GM19043 (cell line): ENCODE results near the gene RNF141.

Experiments used
- ATAC-seq: cut with Tn5 transposase; IDR thresholded peaks from one replicate; pipeline ENCODE4 v1.9.1; 2021; ENCODE audit warnings: low read depth; ENCODE audit not compliant: unreplicated experiment

RNF141 gene

GRCh38 chr11:10484461-10485180 is 56.4 kb downstream of the RNF141 start:
- ATAC-seq = no peak

DNA sequence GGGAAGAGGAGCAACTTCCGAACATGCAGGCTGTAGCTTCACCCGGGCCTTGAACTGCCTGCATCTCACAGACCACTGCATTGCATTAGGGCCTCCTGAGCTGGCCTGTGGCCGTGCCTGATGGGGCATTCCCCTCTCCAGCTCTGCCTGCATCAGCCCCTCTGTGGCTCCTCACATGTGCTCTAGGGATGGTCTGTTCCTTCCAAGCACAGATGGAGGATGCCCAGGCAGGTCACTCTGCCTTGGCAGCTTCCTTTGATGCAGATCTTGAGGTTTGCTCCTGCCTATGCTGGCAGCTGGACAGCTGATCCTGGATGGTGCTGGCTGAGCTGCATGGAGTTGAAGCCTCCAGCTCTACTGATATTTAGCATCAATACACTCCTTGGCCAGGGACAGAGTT is 57.4 kb downstream of the RNF141 start:
- no peak for ATAC-seq

GRCh38 chr11:10483174-10483573 is 57.8 kb downstream of the RNF141 start:
- ATAC-seq = no peak

GRCh38 chr11:10481560-10482349 is 59.2 kb downstream of the RNF141 start:
- ATAC-seq = no peak

DNA sequence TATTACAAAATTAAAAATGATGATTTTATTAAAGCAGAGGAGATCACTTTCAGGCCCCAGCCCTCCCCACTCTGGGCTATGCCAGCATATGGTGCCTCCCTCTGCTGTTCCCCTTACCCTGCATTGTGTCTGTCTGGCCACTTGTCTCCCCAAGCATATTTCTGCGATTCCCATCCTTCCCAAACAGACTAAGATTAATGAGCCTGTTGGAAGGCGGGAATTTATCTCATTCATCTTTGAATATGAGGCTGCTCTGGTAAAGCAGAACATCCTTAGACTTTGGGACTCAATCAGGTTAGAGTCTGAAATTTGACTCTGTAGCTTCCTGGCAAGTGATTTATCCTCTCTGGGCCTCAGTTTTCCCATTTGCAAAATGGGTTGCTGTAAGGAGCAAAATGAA is 60.2 kb downstream of the RNF141 start:
- ATAC-seq = no peak

DNA sequence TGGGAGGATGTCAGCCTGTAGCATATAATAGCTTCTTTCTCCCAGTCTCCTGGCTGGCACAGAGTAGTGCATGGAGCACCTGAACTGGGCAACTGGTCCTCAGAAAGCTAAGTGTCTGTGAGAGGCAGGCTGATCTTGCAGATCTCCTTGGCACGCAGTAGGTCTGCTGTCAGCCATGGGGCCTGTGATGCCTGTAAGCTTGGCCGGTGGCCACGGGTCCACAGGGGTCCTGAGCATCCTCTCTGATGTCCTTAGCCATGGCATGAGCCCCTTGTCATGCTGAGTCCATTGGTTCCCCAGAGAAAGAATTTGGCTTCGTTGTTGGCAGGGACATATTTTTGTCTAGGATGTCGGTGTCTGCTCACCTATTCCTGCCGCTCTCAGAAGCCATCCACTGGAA is 61.0 kb downstream of the RNF141 start:
- no peak for ATAC-seq

DNA sequence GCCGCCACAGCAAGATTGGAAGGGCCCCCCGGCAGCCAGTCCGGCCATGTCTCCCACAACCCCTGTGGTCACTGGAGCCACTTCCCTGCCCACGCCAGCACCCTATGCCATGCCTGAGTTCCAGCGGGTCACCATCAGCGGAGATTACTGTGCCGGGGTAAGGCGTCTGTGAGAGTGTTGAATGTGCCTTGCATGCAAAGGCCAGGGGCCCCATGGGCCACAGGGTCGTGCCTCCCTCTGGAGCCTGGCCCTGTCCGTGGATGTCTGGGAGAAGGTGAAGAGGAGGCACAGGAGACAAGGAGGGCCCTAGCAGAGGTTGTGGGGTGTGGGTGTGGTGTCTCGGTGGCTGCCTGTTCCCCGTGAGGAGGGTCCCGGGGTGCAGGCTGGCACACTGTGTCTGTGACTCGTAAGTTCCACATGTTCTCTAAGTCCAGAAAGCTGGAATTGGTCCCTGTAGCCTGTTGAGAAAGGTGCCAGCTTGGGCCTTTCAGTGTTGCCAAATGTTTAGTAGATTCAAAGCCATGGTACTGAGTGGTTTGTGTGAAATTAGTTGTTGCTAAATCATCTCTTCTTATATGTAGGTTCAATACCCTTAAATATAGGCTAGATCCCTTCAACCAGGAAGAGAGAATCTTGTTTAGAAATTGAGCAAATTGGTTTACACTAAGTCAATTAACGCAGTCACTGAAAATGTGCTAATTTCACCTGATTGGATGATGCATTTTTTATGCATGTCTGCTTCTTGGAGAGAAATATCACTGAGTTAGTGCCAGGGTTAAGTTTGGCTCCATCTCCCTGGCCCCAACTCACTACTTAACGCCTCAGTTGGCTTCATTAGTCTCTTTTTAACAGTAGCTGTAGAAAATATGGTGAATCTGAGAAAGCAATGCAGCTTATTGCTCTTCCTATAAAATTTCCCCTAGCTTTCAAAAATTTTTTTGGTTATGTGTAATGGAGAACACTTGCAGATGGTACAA is 62.1 kb downstream of the RNF141 start:
- ATAC-seq = no peak

DNA sequence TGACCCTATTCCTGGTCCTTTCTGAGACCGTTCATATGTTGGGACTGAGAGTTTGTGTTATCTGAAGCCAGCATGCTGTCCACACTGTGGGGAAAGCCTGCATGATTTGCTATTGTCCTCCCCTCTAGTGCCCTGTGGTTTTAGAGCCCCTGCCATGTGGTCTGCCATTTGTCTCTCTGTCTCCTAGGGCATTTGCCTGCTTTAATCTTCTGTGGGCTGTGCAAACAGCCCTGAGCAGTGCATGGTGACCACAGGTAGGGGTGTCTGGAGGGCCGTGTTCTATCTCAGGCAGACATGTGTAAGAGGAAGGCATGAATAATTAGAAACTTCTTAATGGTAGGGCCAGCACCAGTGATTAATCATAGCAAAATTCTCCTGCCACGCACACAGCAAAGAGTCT is 62.9 kb downstream of the RNF141 start:
- ATAC-seq = no peak

DNA sequence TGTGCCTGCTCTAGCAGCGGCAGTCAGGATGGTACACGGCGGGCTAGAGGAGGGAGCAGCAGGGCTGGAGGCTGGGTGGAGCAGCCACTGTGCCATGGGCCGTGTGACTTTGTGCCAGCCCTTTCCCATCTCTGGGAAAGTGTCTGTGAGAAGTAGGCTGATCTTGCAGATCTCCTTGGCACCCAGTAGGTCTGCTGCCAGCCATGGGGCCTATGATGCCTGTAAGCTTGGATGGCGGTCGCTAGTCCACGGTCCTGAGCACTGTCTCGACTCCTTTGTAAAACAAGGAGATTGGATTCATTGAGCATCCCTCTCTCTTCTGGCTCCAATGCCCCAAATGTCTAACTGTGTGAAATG is 63.3 kb downstream of the RNF141 start:
- no peak for ATAC-seq

DNA sequence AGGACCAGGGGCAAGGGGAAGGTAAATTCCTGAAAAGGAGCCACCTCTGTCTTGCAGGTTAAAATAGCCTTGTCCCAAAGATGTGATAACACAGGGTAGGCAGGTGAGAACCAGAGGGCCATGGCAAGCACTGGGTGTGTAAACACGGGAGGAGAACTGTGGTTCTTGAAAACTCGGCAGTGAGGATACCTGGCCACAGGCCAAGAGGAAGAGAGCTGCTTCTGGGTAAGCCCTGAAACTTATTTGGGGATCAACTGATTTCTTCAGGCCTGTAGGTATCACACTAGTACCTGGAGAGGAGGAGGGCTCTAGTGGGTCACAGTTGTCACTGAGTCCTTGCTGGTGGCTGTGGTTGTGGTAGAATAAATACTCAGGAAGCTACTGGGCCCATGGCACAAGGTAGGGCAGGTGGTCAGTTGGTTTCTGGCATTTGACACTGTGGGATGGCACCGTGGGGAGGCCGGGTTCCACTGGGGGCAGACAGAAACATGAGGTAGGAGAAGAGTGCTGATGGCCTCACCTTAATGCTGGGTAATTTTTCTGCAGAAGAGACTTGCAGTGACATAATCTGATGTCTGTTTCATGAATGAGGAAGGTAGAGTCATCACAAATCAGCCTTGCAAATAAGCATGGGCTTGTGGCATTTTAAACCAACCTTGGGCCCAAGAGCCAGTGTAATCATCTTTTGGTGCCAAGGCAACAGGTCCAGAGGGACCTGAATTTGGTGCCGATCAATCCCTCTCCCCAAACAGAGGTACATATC is 63.9 kb downstream of the RNF141 start:
- no peak for ATAC-seq

DNA sequence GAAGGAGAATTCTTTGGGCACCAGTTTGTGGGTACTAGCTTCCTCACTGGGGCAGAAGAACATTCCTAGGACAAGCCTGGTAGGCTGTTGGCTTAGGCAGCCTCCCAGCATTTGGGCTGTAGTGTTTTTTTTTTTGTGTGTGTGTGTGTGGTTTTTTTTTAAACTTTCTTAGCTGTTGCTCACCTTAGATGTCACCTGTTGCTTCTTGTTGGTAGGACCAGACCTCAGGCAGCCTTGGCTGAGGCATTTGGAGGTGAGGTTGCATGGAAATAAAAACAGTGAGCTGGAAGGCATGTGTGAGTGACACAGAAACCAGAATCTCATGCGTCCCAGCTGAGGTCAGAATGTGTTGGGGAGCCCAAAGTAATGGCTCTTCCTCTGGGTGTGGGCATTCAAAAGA is 64.6 kb downstream of the RNF141 start:
- no peak for ATAC-seq

DNA sequence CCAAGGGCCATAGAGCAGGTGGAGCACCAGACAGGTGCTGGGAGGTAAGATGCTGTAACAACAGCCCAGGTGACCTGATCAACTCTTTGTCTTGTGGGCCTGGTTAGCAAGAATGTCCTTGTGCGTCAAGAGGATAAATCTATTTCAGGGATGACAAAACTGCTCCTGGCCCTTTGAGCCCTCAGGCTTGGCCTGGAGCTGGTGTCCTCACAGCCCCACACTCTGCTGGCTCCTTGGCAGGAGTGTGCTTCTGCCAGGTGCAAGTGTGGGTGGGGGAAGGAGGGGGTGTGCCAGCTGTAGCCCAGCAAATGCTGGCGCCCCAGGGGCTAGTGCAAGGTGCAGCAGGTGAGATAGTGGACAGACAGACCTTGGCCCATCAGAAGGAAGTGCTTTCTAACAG is 66.4 kb downstream of the RNF141 start:
- no peak for ATAC-seq

DNA sequence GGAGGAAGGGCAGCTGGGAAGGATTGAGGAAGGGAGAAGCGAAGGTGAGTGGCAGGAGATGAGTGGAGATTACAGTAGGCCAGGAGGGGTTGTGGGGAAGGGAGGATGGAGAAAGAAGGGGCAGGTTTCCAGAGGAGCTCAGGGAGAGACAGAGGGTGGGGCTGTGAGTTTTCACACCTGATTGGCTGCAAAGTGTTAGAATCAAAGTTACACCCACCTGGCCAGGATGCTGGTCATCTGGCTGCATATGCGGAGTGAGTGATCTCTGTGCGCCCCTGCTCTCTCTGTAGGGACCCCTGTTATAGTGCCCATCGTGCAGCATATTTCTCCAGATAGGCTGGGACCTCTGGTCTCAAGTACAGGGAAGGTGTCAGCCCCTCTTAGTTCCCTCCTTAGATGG is 67.6 kb downstream of the RNF141 start:
- ATAC-seq = no peak

GRCh38 chr11:10462746-10463300 is 78.2 kb downstream of the RNF141 start:
- ATAC-seq = no peak
